Neural crest cell (in vitro differentiated cells): Measurements from ENCODE around the gene TMEM147. TPM values are rescaled to one million over a fixed set of nuclear protein-coding genes. Genes with fewer than 3 reads are reported as not detected.

Source experiments
- DNase-seq: peaks from one replicate; pipeline ENCODE4 v3.0.0; 2021; ENCODE audit warnings: low read depth, mixed read lengths, low spot score
- H3K27ac Mint-ChIP-seq: one replicate; pipeline ENCODE4 v1.8.0; 2021; ENCODE audit warnings: mild to moderate bottlenecking, mixed read lengths; ENCODE audit not compliant: unreplicated experiment
- H3K27me3 Mint-ChIP-seq: 2 replicates; pipeline ENCODE4 v1.8.0; 2021; ENCODE audit warnings: low read depth, mild to moderate bottlenecking, mixed read lengths
- H3K36me3 Mint-ChIP-seq: 2 replicates; pipeline ENCODE4 v1.8.0; 2021; ENCODE audit warnings: low read depth, mild to moderate bottlenecking, mixed read lengths
- H3K4me1 Mint-ChIP-seq: 2 replicates; pipeline ENCODE4 v1.8.0; 2021; ENCODE audit warnings: mixed read lengths
- H3K4me3 Mint-ChIP-seq: one replicate; pipeline ENCODE4 v1.8.0; 2021; ENCODE audit warnings: mild to moderate bottlenecking, mixed read lengths
- H3K9me3 Mint-ChIP-seq: 2 replicates; pipeline ENCODE4 v1.8.0; 2021; ENCODE audit warnings: mixed read lengths
- CTCF ChIP-seq: fragments of 200-600 bp; sonication (generic); conservative IDR thresholded peaks from 2 replicates; pipeline ENCODE4 v1.5.0; 2021; ENCODE audit warnings: antibody characterized with exemption, mild to moderate bottlenecking
- total RNA-seq: library from RNA; stranded (reverse); gene quantifications from 2 replicates; pipeline ENCODE4 v1.2.1, GENCODE V29; 2021

TMEM147 gene
- total RNA-seq, 1 donor from 2014 or later = 105 TPM

- H3K27me3 Mint-ChIP-seq = peaks cover 61% of the 10 kb centered on the region
- no peaks in the 10 kb centered on the region for H3K9me3 Mint-ChIP-seq
- no peak overlapping the region for H3K27ac Mint-ChIP-seq
- peak overlapping the region; percentile 56 for H3K4me3 Mint-ChIP-seq
- no peaks in the 10 kb centered on the region for H3K36me3 Mint-ChIP-seq
- no peak for DNase-seq
- TF ChIP-seq CTCF = peak; percentile 38
- peaks cover 10% of the 10 kb centered on the region for H3K4me1 Mint-ChIP-seq
Observed at GRCh38 chr19:35555301-35556005, 10.0 kb downstream of the TMEM147 start.

- peaks cover 10% of the 10 kb centered on the region for H3K4me1 Mint-ChIP-seq
- H3K27me3 Mint-ChIP-seq = peaks cover 68% of the 10 kb centered on the region
- no peaks in the 10 kb centered on the region for H3K36me3 Mint-ChIP-seq
- TF ChIP-seq CTCF = no peak
- H3K4me3 Mint-ChIP-seq = peak overlapping the region; percentile 56
- no peaks in the 10 kb centered on the region for H3K9me3 Mint-ChIP-seq
- no peak overlapping the region for H3K27ac Mint-ChIP-seq
- DNase-seq = no peak
Observed at GRCh38 chr19:35556025-35556590, 10.7 kb downstream of the TMEM147 start.

- Mint-ChIP-seq H3K27me3 (peaks cover 77% of the 10 kb centered on the region), H3K4me3 (peak overlapping the region; percentile 82), H3K36me3 (no peaks in the 10 kb centered on the region), H3K4me1 (peaks cover 10% of the 10 kb centered on the region), H3K27ac (no peak overlapping the region), H3K9me3 (no peaks in the 10 kb centered on the region)
- no peak for DNase-seq
- no peak for TF ChIP-seq CTCF
Observed at GRCh38 chr19:35556846-35557538, 11.6 kb downstream of the TMEM147 start.

GRCh38 chr19:35557539-35558399 is 12.3 kb downstream of the TMEM147 start:
- H3K27me3 Mint-ChIP-seq = peaks cover 84% of the 10 kb centered on the region
- H3K9me3 Mint-ChIP-seq = no peaks in the 10 kb centered on the region
- peaks cover 10% of the 10 kb centered on the region for H3K4me1 Mint-ChIP-seq
- TF ChIP-seq CTCF = no peak
- peak overlapping the region; percentile 82 for H3K4me3 Mint-ChIP-seq
- DNase-seq = peak; percentile 84
- H3K36me3 Mint-ChIP-seq = no peaks in the 10 kb centered on the region
- no peak overlapping the region for H3K27ac Mint-ChIP-seq
